Medulla oblongata (tissue), 1 donor: ENCODE measurements around the gene GEMIN7.

Experiments
- DNase-seq: peaks from one replicate; pipeline ENCODE4 v3.0.0-alpha.2; 2015; ENCODE audit errors: extremely low spot score

GEMIN7 gene, protein sequence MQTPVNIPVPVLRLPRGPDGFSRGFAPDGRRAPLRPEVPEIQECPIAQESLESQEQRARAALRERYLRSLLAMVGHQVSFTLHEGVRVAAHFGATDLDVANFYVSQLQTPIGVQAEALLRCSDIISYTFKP

GRCh38 chr19:45079063-45079910, at the start of gene GEMIN7:
GEMIN7 (plus strand) TSS chr19:45079260; CDS start chr19:45090115, 10,855 bp downstream.
- peak; percentile 63 for DNase-seq

DNA sequence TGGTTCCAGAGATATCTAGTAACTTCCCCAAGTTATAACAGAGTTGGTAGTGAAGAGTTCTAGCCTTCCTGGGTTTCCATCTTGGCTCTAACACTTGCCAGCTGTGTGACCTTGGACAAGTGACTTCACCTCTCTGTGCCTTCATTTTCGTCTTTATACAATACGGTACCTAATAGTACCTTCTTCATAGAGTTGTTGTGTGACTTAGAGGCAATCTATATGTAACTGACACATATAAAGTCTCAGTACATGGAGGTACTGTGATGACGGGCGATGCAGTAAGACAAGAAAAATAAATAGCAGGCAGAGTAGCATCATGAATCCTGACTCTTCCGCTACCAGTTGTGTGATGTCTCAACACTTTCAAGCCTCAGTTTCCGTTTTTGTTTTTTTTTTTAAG, 48.2 kb upstream of the GEMIN7 start:
- DNase-seq, result no peak

- DNase-seq, result no peak
Observed at GRCh38 chr19:45032421-45032820, 46.6 kb upstream of the GEMIN7 start.

DNA sequence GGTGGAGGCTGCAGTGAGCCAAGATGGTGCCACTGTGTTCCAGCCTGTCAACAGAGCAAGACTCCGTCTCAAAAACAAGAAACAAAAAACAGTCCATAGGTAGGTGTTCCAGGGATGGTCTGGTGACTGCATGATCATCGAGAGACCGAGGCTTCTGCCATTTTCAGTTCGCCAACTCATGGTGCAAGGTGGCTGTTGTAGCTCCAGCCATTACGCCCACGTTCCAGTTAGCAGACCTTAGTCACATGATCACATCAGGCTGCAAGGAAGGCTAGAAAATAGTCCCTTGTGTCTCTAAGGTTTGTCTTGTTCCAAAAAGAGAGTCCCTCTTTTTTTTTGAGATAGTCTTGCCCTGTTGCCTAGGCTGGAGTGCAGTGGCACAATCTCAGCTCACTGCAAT, 43.3 kb upstream of the GEMIN7 start:
- no peak for DNase-seq

- no peak for DNase-seq
Observed at GRCh38 chr19:45037393-45038169, 41.5 kb upstream of the GEMIN7 start.

DNA sequence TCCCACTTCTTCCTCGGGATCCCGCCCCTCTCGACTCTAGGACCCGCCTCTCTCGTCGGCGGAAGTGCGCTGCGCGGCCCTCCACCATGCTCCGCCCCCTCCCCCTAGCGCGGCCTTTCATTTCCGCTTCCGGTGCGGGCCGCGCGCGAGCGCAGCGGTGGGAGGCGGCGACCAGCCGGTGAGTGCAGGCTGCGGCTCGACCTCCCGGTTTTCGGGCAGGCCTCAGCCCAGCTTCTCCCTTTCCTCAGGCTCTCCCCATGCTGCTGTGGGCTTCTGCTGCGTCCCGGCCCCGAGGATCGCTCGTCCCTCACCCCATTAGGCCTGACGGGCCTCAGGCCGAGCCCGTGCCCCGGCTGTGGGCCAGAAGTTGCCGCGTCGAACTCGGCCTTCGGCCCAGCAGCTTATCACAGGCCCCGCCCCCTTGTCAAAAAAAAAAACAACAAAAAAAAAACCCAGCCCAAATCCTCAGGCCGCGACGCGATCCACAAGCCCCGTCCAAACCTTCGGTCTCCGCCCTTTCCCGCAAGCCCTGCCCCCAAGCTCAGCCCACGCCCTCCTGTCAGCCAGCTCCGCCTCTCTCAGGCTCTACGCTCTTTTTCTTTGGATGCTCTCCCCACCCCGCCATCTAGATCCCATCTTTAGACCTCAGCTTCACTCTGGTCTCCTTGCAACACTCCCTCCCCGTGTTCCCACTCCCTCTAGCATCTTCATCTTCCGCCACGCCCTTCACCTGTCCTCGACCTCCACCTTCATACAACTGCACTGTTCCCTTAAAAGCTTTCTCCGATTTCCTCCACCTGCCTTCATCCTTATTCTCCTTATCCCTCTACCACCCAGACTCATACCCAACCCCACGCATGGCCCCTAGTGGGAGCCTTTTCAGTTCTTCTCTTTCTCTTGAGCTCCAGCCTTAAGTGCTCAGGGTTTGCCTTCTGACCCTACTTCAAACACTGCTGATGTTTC, 39.8 kb upstream of the GEMIN7 start, which contains the start of gene CLASRP:
Gene CLASRP (plus strand): TSS at position 115 of the 963 bp plus-strand sequence. CDS start 1,168 bp downstream, outside the sequence.
- peak; percentile 95 for DNase-seq

- DNase-seq, result peak; percentile 52
Observed at GRCh38 chr19:45040059-45040771, 38.8 kb upstream of the GEMIN7 start.

- no peak for DNase-seq
Observed at GRCh38 chr19:45041125-45041524, 37.9 kb upstream of the GEMIN7 start.

DNA sequence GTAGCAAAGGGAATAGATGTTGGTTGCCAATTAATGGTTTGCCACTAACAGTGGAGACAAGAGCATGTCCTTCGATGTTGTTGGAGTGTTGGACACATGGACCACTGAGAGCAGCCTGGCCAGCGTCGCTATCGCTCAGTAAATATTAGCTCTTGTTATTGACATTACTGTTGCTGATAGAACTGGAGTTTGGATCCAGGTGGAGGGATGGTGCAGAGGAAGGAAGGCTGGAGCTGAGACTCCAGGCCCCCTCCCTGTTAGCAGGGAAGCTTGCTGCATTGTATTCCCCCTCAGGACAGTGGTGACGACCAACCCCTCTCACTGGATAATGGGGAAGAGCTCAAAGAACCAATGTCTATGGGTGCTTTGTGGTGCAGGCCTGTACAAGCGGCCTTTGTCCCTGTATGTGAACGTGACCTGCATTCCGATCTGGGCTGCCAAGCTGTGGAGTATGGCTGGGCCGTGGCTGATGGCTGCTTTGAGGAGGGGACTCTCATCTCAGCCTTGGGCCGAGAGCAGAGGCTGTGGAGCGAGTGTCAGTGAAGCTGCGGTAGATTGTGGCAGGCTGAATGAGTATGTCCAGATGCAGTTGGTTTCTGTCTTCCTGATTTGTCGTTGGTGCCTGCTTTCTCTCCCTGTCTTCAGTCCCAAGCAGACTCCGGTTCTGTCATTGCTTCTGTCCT, 33.2 kb upstream of the GEMIN7 start:
- peak; percentile 97 for DNase-seq

GRCh38 chr19:45046355-45046754, 32.7 kb upstream of the GEMIN7 start:
- DNase-seq, result no peak

DNA sequence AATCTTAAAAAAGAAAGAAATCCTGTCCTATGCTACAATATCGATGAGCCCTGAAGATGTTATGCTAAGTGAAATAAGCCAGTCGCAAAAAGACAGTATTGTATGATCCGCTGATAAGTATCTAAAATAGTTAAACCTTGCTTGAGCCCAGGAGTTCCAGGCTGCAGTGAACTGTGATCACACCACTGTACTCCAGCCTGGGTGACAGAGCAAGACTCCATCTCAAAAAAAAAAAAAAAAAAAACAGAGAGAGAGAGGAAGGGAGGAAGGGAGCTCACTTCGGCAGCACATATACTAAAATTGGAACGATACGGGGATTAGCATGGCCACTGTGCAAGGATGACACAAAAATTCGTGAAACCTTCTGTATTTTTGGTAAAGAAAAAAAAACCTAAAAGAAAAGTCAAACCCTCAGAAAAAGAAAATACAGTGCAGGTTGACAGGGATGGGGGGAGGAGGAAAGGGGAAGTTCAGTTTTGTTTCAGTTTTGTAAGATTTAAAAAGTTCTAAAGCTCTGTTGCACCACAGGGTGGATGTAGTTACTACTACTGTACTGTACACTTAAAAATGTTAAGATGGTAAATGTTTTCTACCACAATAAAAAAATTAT, 31.8 kb upstream of the GEMIN7 start:
- DNase-seq, result peak; percentile 32

DNA sequence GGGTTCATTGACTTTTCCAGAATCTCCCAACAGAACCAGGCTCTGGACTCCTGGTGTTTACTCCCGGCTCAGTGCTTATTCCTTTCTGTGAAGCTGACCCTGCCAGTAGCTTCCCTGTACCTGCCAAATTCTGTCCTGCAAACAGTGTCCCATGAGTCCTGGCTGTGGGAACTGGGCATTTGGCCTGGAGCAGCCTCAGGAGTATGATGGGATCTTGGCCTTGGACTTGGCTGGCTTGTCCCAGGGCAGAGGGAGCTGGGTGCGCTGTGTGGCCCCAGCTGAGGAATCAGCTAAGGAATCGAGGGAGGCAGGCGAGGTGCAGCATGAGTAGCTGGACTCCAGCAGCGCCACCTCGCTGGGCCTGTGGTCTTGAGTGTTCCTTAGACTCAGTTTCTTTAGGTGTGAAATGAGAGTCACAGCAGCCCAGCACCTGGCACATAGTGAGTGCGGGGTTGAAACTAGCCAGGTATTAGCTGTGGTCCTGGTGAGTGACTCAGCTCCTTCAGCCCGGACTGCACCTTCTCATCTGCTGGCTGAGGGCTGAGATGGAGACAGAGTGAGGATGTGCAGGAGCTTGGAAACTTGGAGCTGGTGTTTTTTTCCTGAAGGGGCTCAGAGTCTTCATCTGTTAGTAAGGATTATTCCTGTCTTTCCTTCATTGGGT, 29.9 kb upstream of the GEMIN7 start:
- DNase-seq, result peak; percentile 76

GRCh38 chr19:45050036-45050435, 29.0 kb upstream of the GEMIN7 start:
- DNase-seq, result no peak

DNA sequence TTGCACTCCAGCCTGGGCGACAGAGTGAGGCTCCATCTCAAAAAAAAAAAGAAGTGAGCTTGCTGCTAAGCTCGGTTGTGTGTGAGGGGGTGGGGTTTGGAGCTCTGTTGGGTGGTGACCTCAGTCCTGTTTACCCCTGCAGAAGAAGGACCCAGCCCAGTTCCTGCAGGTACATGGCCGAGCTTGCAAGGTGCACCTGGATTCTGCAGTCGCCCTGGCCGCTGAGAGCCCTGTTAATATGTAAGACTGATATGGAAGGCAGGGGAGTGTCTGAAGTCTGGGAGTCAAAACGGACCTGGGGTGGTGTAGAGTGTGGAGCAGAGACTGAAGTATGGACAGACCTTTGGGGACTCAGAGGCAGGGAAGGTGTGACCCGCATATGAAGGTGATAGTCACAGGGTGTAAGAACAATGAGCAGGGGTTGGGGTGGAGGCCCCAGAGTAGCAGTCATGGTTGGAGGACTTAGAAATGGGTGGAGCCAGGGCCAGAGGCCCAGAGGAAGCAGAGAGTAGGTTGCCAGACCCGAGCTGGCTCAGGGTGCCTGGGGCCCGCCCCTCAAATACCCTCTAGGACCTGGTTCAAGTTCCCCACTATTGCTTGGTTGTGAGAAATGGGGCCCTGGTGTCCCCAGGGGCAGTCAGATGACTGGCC, 27.0 kb upstream of the GEMIN7 start:
- no peak for DNase-seq

- DNase-seq, result no peak
Observed at GRCh38 chr19:45056831-45057230, 22.2 kb upstream of the GEMIN7 start.

DNA sequence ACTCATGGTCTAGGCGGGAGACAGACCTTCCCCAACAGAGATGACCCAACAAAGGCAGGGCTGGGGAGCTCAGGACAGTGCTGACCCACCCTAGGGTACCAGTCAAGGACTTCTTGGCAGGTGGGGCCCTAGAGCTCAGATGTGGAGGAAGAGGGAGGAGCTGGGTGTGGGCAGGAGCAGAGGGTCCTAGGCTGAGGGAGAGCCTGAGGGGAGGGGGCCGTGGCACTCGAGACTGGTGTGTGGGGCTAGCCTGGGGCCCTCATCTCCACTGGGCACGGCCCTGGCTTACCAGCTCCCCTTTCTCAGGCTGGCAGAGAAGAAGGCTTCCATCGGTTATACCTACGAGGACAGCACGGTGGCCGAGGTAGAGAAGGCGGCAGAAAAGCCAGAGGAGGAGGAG, 21.6 kb upstream of the GEMIN7 start:
- DNase-seq, result no peak

GRCh38 chr19:45058622-45059159, 20.4 kb upstream of the GEMIN7 start:
- no peak for DNase-seq

DNA sequence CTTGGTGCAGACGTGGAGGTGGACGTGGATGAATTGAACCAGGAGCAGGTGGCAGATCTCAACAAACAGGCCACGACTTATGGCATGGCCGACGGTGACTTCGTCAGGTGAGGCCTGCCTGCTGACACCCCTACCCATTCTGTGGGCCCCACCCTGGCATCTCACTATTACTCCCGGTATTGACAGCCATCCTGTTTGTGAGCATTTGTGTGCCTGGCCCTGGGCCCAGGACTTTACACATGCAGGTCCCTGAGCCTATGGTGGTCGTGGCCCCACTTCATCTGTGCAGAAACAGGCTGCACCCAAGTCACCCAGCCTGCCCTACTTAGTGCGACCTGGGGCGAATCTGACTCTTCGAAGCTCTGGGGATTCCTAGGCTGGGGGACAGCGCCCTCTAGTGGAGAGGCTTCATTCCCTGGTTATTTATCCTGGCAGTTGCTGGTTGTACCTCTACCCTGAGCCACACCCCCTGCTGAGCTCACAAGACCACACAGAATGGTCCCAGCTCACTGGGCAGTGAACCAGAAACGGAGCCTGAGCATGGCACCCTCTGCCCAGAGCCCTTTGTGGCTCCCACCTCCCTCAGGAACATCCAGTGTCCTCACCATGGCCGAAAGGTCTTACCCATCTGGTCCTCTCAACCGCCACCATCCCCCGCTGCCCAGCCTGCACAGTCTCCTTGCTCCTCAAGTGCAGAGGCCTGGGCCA, 19.6 kb upstream of the GEMIN7 start:
- peak; percentile 90 for DNase-seq
